Stimulated activated naive CD8-positive, alpha-beta T cell treated with anti-CD3 and anti-CD28 coated beads, Interleukin-15, Interleukin-2, amounts not matched to agents 100 ng/mL and 50 ng/mL, for 24 hours (primary cell): Measurements from ENCODE around the gene NTS.

Experiments
- H3K27ac Mint-ChIP-seq: one replicate; pipeline ENCODE4 v1.8.0; 2021; ENCODE audit warnings: mild to moderate bottlenecking, mixed read lengths
- H3K27me3 Mint-ChIP-seq: one replicate; pipeline ENCODE4 v1.8.0; 2021; ENCODE audit warnings: mixed read lengths
- H3K36me3 Mint-ChIP-seq: one replicate; pipeline ENCODE4 v1.8.0; 2021; ENCODE audit warnings: low read depth, mixed read lengths
- H3K4me1 Mint-ChIP-seq: one replicate; pipeline ENCODE4 v1.8.0; 2021; ENCODE audit warnings: low read depth, mixed read lengths
- H3K4me3 Mint-ChIP-seq: one replicate; pipeline ENCODE4 v1.8.0; 2021; ENCODE audit warnings: mild to moderate bottlenecking, mixed read lengths
- H3K9me3 Mint-ChIP-seq: one replicate; pipeline ENCODE4 v1.8.0; 2021; ENCODE audit warnings: mixed read lengths

The NTS gene

GRCh38 chr12:85866986-85867776 is 6.9 kb upstream of the NTS start:
- Mint-ChIP-seq H3K4me1 (no peaks in the 10 kb centered on the region), H3K9me3 (no peaks in the 10 kb centered on the region), H3K36me3 (no peaks in the 10 kb centered on the region), H3K4me3 (no peak overlapping the region), H3K27me3 (no peaks in the 10 kb centered on the region), H3K27ac (no peak overlapping the region)

GRCh38 chr12:85872497-85873091 is 1.5 kb upstream of the NTS start:
- no peak overlapping the region for H3K4me3 Mint-ChIP-seq
- no peaks in the 10 kb centered on the region for H3K4me1 Mint-ChIP-seq
- H3K9me3 Mint-ChIP-seq = no peaks in the 10 kb centered on the region
- no peaks in the 10 kb centered on the region for H3K36me3 Mint-ChIP-seq
- no peaks in the 10 kb centered on the region for H3K27me3 Mint-ChIP-seq
- H3K27ac Mint-ChIP-seq = no peak overlapping the region

GRCh38 chr12:85877459-85877858 is 3.4 kb downstream of the NTS start:
- Mint-ChIP-seq H3K9me3 (no peaks in the 10 kb centered on the region), H3K27me3 (peaks cover 2% of the 10 kb centered on the region), H3K27ac (no peak overlapping the region), H3K4me3 (no peak overlapping the region), H3K36me3 (no peaks in the 10 kb centered on the region), H3K4me1 (no peaks in the 10 kb centered on the region)

- Mint-ChIP-seq H3K27ac (no peak overlapping the region), H3K4me3 (no peak overlapping the region), H3K9me3 (no peaks in the 10 kb centered on the region), H3K36me3 (no peaks in the 10 kb centered on the region), H3K27me3 (peaks cover 4% of the 10 kb centered on the region), H3K4me1 (no peaks in the 10 kb centered on the region)
Observed at GRCh38 chr12:85883763-85884162, 9.7 kb downstream of the NTS start.

GRCh38 chr12:85894653-85895052 is 20.6 kb downstream of the NTS start:
- no peaks in the 10 kb centered on the region for H3K27me3 Mint-ChIP-seq
- no peak overlapping the region for H3K4me3 Mint-ChIP-seq
- no peaks in the 10 kb centered on the region for H3K9me3 Mint-ChIP-seq
- no peaks in the 10 kb centered on the region for H3K36me3 Mint-ChIP-seq
- H3K4me1 Mint-ChIP-seq = no peaks in the 10 kb centered on the region
- no peak overlapping the region for H3K27ac Mint-ChIP-seq

GRCh38 chr12:85920324-85920947 is 46.3 kb downstream of the NTS start:
- Mint-ChIP-seq H3K4me3 (no peak overlapping the region), H3K36me3 (no peaks in the 10 kb centered on the region), H3K4me1 (no peaks in the 10 kb centered on the region), H3K27ac (no peak overlapping the region), H3K27me3 (no peaks in the 10 kb centered on the region), H3K9me3 (no peaks in the 10 kb centered on the region)

- Mint-ChIP-seq H3K36me3 (no peaks in the 10 kb centered on the region), H3K4me3 (no peak overlapping the region), H3K27ac (no peak overlapping the region), H3K4me1 (no peaks in the 10 kb centered on the region), H3K9me3 (no peaks in the 10 kb centered on the region), H3K27me3 (no peaks in the 10 kb centered on the region)
Observed at GRCh38 chr12:85923767-85924331, 49.8 kb downstream of the NTS start.

- Mint-ChIP-seq H3K9me3 (no peaks in the 10 kb centered on the region), H3K4me1 (no peaks in the 10 kb centered on the region), H3K36me3 (no peaks in the 10 kb centered on the region), H3K4me3 (no peak overlapping the region), H3K27me3 (no peaks in the 10 kb centered on the region), H3K27ac (no peak overlapping the region)
Observed at GRCh38 chr12:85927166-85927565, 53.1 kb downstream of the NTS start.
